ENCODE results near the gene C11orf97. TPM values are rescaled to one million over a fixed set of nuclear protein-coding genes. Genes with fewer than 3 reads are reported as not detected.

The C11orf97 gene
- total and polyA plus RNA-seq, 2 donors (not counting 3 experiments of a cell fraction or from before 2014, with no cell fraction given), result not detected

DNA sequence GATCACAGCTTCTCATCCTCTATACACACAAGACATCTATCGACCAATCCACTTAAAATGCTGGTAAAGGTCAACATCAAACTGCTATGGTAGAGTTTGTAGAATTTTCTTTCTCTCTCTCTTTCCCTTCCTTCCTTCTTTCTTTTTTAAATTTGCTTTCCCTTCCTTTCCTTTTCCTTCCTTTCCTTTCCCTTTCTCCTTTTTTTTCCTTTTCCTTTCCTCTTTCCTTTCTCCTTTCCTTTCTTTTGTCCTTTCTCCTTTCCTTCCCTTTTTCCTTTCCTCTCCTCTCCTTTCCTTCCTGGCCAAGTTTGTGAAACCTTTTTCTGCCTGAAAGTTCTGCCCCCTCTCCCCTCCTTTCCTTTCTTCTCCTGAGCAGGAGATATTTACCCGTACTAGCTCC, 3.1 kb downstream of the C11orf97 start:
- TF ChIP-seq POLR2A (IDR thresholded peaks at IDR 0.05; ENCODE audit: low read depth, low read length), result no peak
- TF ChIP-seq, protein P1, sequence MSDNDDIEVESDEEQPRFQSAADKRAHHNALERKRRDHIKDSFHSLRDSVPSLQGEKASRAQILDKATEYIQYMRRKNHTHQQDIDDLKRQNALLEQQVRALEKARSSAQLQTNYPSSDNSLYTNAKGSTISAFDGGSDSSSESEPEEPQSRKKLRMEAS (IDR thresholded peaks at IDR 0.05; ENCODE audit: insufficient read depth, insufficient read length), result no peak
- TF ChIP-seq GATA2 (IDR thresholded peaks at IDR 0.05; ENCODE audit: insufficient read depth, insufficient read length, low read depth, low read length), result no peak
- TF ChIP-seq FOS (IDR thresholded peaks at IDR 0.05; ENCODE audit: borderline replicate concordance, insufficient read depth, low read length), result no peak
- TF ChIP-seq MYC (IDR thresholded peaks at IDR 0.05; ENCODE audit: low read depth, low read length), result no peak
- no peak for TF ChIP-seq EZH2 (IDR thresholded peaks at IDR 0.05; ENCODE audit: borderline replicate concordance, low read depth, low read length, severe bottlenecking)
- no peak for TF ChIP-seq POLR2AphosphoS5 (IDR thresholded peaks at IDR 0.05; ENCODE audit: insufficient read depth, low read depth, low read length)
- no peak for TF ChIP-seq JUN (IDR thresholded peaks at IDR 0.05; ENCODE audit: borderline replicate concordance, insufficient read depth, insufficient read length, low read depth)
- TF ChIP-seq, protein P2, sequence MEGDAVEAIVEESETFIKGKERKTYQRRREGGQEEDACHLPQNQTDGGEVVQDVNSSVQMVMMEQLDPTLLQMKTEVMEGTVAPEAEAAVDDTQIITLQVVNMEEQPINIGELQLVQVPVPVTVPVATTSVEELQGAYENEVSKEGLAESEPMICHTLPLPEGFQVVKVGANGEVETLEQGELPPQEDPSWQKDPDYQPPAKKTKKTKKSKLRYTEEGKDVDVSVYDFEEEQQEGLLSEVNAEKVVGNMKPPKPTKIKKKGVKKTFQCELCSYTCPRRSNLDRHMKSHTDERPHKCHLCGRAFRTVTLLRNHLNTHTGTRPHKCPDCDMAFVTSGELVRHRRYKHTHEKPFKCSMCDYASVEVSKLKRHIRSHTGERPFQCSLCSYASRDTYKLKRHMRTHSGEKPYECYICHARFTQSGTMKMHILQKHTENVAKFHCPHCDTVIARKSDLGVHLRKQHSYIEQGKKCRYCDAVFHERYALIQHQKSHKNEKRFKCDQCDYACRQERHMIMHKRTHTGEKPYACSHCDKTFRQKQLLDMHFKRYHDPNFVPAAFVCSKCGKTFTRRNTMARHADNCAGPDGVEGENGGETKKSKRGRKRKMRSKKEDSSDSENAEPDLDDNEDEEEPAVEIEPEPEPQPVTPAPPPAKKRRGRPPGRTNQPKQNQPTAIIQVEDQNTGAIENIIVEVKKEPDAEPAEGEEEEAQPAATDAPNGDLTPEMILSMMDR (IDR thresholded peaks at IDR 0.05; ENCODE audit: extremely low read depth in 1 of 2, insufficient read depth in 1 of 2, low read depth in 1 of 2, low read length in 2 of 2), result no peak
- CTCF ChIA-PET, result interaction anchor here (1.9 to 6.3 kb wide), 2 partner anchors 10 to 88 kb away, joined by 5 to 52 read pairs; no protein-coding TSS in a partner anchor
- Histone ChIP-seq H3K9me3 (replicated peaks; ENCODE audit: control insufficient read depth, insufficient read depth, low read length) (no peaks in the 10 kb centered on the region), H3K4me2 (ENCODE audit: insufficient read depth, low read length) (no peak overlapping the region), H3K27ac (ENCODE audit: insufficient read depth, low read depth, low read length) (no peak overlapping the region), H3K9ac (replicated peaks; ENCODE audit: extremely low read depth, insufficient read depth, low read length) (no peak overlapping the region), H3K9me1 (replicated peaks; ENCODE audit: control insufficient read depth, extremely low read depth, insufficient read depth, low read length) (no peaks in the 10 kb centered on the region), H4K20me1 (replicated peaks; ENCODE audit: control insufficient read depth, extremely low read depth, insufficient read depth, low read length) (no peaks in the 10 kb centered on the region), H3K27me3 (ENCODE audit: control insufficient read depth in 2 of 2, insufficient read depth in 2 of 2, low read length in 2 of 2) (peaks cover 17 to 24% of the 10 kb centered on the region in 2 experiments), H3K36me3 (ENCODE audit: control insufficient read depth in 2 of 2, extremely low read depth in 1 of 2, insufficient read depth in 2 of 2, low read length in 2 of 2) (no peaks in the 10 kb centered on the region), H2AFZ (ENCODE audit: low read depth, low read length) (no peak overlapping the region), H3K4me1 (ENCODE audit: control insufficient read depth, extremely low read depth, insufficient read depth, low read length) (peaks cover 4% of the 10 kb centered on the region), H3K4me3 (replicated peaks in 1 of 3; ENCODE audit: insufficient read depth in 1 of 3, low read depth in 1 of 3, low read length in 3 of 3) (no peak overlapping the region), H3K79me2 (ENCODE audit: control insufficient read depth, insufficient read depth, low read length) (no peaks in the 10 kb centered on the region)
- no TSS peak for BruUV-seq (replicated peaks)
- intact Hi-C loops (cut with micrococcal nuclease), result no loop called here
- POLR2A ChIA-PET, result no interaction called here
- FAIRE-seq (no peak), DNase-seq (ENCODE audit: low read depth, low spot score) (no peak)
- dilution Hi-C loops (cut with MboI; ENCODE audit: extremely low pct_ligation_motif_present, low sequenced_read_pairs), result no loop called here
